GM12878 (cell line): ENCODE data around the gene RSL24D1. TPM values are rescaled to one million over a fixed set of nuclear protein-coding genes. Genes with fewer than 3 reads are reported as not detected.
"Not testable (repeated sequence)": the region's sequence is repeated elsewhere in the genome, so short reads cannot be mapped to it uniquely, and the experiment has no call there.

ENCODE experiments used
- ATAC-seq: fragments of 200-7000 bp; cut with Tn5 transposase; 3 replicates; pipeline ENCODE4 v1.9.1; 2020; ENCODE audit warnings: mild to moderate bottlenecking, moderate library complexity
- BruUV-seq: library from RNA; stranded (reverse); fragments of 400-500 nt; replicated peaks from 2 replicates; lab custom pipeline; 2021; lab: Mats Ljungman, UMichigan
- CTCF ChIA-PET: fragments of 300-600 bp; sonication (Branson Sonifier 250); formaldehyde crosslinking; extraction: SDS; loops from one replicate; lab custom pipeline; 2021; ENCODE audit warnings: inconsistent platforms; lab: Yijun Ruan, JAX
- POLR2A ChIA-PET: fragments of 350-600 bp; formaldehyde crosslinking; extraction: SDS; loops from one replicate; lab custom pipeline; 2021; ENCODE audit warnings: inconsistent platforms; lab: Charles Lee
- RAD21 ChIA-PET: fragments of 300-600 bp; sonication (Branson Sonifier 250); formaldehyde crosslinking; loops from one replicate; lab custom pipeline; 2023; ENCODE audit warnings: antibody characterized with exemption; ENCODE audit not compliant: unreplicated experiment; lab: Charles Lee
- SMC1A ChIA-PET: fragments of 300-600 bp; sonication (Branson Sonifier 250); formaldehyde crosslinking; loops from one replicate; lab custom pipeline; 2023; ENCODE audit not compliant: unreplicated experiment, uncharacterized antibody; lab: Charles Lee
- DNase-seq: peaks from one replicate; pipeline ENCODE4 v3.0.0-alpha.2; 2011; ENCODE audit warnings: low read depth, low spot score
- FAIRE-seq: peaks from 3 replicates; lab custom pipeline; 2011; peaks lifted over from hg19 to GRCh38; lab: Jason Lieb, UNC
- H2AFZ ChIP-seq: 2 replicates; pipeline ENCODE4 v1.6.0; 2011; ENCODE audit warnings: low read depth, low read length, control low read depth; ENCODE audit not compliant: control insufficient read depth
- H3K27ac ChIP-seq: 2 replicates; pipeline ENCODE4 v1.5.1; 2011; ENCODE audit warnings: control low read depth; ENCODE audit not compliant: control insufficient read depth, insufficient read depth
- H3K27me3 ChIP-seq, 2 experiments: replicated peaks in 1 of 2; 2 replicates each; pipeline versions ENCODE4 v1.6.0 to v1.6.1; 2011; ENCODE audit warnings: low read length in 1 of 2; ENCODE audit not compliant: control insufficient read depth in 2 of 2, insufficient read depth in 2 of 2
- H3K36me3 ChIP-seq, 2 experiments: 2 replicates each; pipeline ENCODE4 v1.5.1; 2011; ENCODE audit warnings: low read length in 1 of 2; ENCODE audit not compliant: control insufficient read depth in 2 of 2, insufficient read depth in 2 of 2
- H3K4me1 ChIP-seq: 2 replicates; pipeline ENCODE4 v1.6.1; 2011; ENCODE audit warnings: mild to moderate bottlenecking, low read length, moderate library complexity, mixed read lengths; ENCODE audit not compliant: control insufficient read depth, insufficient read depth
- H3K4me2 ChIP-seq: 2 replicates; pipeline ENCODE4 v1.6.0; 2011; ENCODE audit warnings: control low read depth; ENCODE audit not compliant: control insufficient read depth, insufficient read depth
- H3K4me3 ChIP-seq: fragments of 200-600 bp; sonication (generic); 2 replicates; pipeline ENCODE4 v1.5.1; 2016
- H3K79me2 ChIP-seq: 2 replicates; pipeline ENCODE4 v1.6.0; 2011; ENCODE audit warnings: low read length; ENCODE audit not compliant: control insufficient read depth, insufficient read depth
- H3K9ac ChIP-seq: 2 replicates; pipeline ENCODE4 v1.8.0; 2011; ENCODE audit warnings: low read length, control low read depth, mixed read lengths; ENCODE audit not compliant: control insufficient read depth, insufficient read depth
- H3K9me3 ChIP-seq: replicated peaks from 3 replicates; pipeline ENCODE4 v1.5.1; 2011; ENCODE audit warnings: mild to moderate bottlenecking, low read length; ENCODE audit not compliant: control insufficient read depth, insufficient read depth
- H4K20me1 ChIP-seq: 2 replicates; pipeline ENCODE4 v1.6.0; 2011; ENCODE audit not compliant: control insufficient read depth, insufficient read depth
- CBFB ChIP-seq: IDR thresholded peaks from 2 replicates; pipeline ENCODE4 v1.6.1; 2016; ENCODE audit warnings: antibody characterized with exemption, low read depth
- CHD2 ChIP-seq: IDR thresholded peaks from 2 replicates; pipeline ENCODE4 v1.6.1; 2011; ENCODE audit warnings: low read depth, low read length, improper control_type of control experiment, borderline replicate concordance
- HDGF ChIP-seq: fragments of 450-650 bp; IDR thresholded peaks from 2 replicates; pipeline ENCODE4 v1.6.1; 2016; ENCODE audit warnings: antibody characterized with exemption
- JUNB ChIP-seq: IDR thresholded peaks from 2 replicates; pipeline ENCODE4 v1.6.1; 2016; ENCODE audit warnings: antibody characterized with exemption, mild to moderate bottlenecking
- MEF2B ChIP-seq: fragments of 450-650 bp; IDR thresholded peaks from 2 replicates; pipeline ENCODE4 v1.6.1; 2018; ENCODE audit warnings: mild to moderate bottlenecking, moderate library complexity; ENCODE audit not compliant: partially characterized antibody, poor library complexity, severe bottlenecking
- MTA2 ChIP-seq: fragments of 450-650 bp; IDR thresholded peaks from 2 replicates; pipeline ENCODE4 v1.6.1; 2016; ENCODE audit warnings: low read depth, mild to moderate bottlenecking, moderate library complexity
- MXI1 ChIP-seq: fragments of 150-350 bp; IDR thresholded peaks from 2 replicates; pipeline ENCODE4 v1.6.1; 2011; ENCODE audit warnings: low read depth, mild to moderate bottlenecking, inconsistent platforms, low read length, improper control_type of control experiment
- RAD51 ChIP-seq: fragments of 450-650 bp; IDR thresholded peaks from 2 replicates; pipeline ENCODE4 v1.6.1; 2016; ENCODE audit warnings: moderate library complexity, mild to moderate bottlenecking, inconsistent platforms
- SPI1 ChIP-seq: IDR thresholded peaks from 2 replicates; pipeline ENCODE4 v1.6.1; 2011; ENCODE audit warnings: low read depth, mild to moderate bottlenecking, low read length, moderate library complexity, borderline replicate concordance; ENCODE audit not compliant: insufficient read depth
- SREBF2 ChIP-seq: IDR thresholded peaks from 2 replicates; pipeline ENCODE4 v1.6.1; 2012; ENCODE audit warnings: mild to moderate bottlenecking, low read length
- WGBS: methylation state at CpG from one replicate; pipeline ENCODE4 v1.1.6; 2016; ENCODE audit warnings: low lambda C conversion rate; ENCODE audit not compliant: insufficient replicate concordance, insufficient coverage; ENCODE audit errors: missing lambda C conversion rate; 5-methylcytosine and 5-hydroxymethylcytosine counted together
- in situ Hi-C: fragments of 300-500 bp; cut with MboI; formaldehyde crosslinking; loops from 9 replicates; pipeline ENCODE4 v1.14.3; 2018; ENCODE audit warnings: mixed read lengths
- intact Hi-C: fragments of 100-400 bp; cut with micrococcal nuclease; formaldehyde crosslinking; loops from one replicate; pipeline ENCODE4 v1.14.2; 2022; ENCODE audit not compliant: unreplicated experiment
- polyA plus RNA-seq, 11 experiments: library from polyadenylated mRNA; depleted of rRNA in 4 of 11; unstranded in 6 of 11; stranded (reverse) in 5 of 11; fragments of >200 nt; fragmentation: Nextera tagmentation in 4 of 11; fragmentation: Illumina TruSeq in 1 of 11; extraction: Ambion mirVana in 4 of 11; extraction: Trizol in 1 of 11; gene quantifications; 1 replicate in 1 of 11; 2 replicates in 10 of 11; pipeline versions ENCODE4 v1.2.1 to v1.2.3, GENCODE V29; 2011 to 2016; ENCODE audit warnings: inconsistent platforms in 2 of 11, missing spikeins in 2 of 11, low read depth in 1 of 11
- total RNA-seq, 4 experiments: library from RNA; depleted of rRNA in 3 of 4; stranded (reverse); fragments of >200 nt in 3 of 4; fragmentation: Illumina TruSeq in 1 of 4; extraction: Trizol in 1 of 4; gene quantifications; 2 replicates each; pipeline versions ENCODE4 v1.2.1 to v1.2.3, GENCODE V29; 2013 to 2021
- TF ChIP-seq, protein P1 (sequence below): fragments of 450-650 bp; IDR thresholded peaks from 2 replicates; pipeline ENCODE4 v1.6.1; 2017; ENCODE audit warnings: antibody characterized with exemption, mild to moderate bottlenecking, moderate library complexity

The RSL24D1 gene
- total and polyA plus RNA-seq, 10 of the 15 experiments (the other 5 are each of a cell fraction or from before 2014, with no cell fraction given): 94.9 to 249 (median 121) TPM

- TF ChIP-seq, protein P1, sequence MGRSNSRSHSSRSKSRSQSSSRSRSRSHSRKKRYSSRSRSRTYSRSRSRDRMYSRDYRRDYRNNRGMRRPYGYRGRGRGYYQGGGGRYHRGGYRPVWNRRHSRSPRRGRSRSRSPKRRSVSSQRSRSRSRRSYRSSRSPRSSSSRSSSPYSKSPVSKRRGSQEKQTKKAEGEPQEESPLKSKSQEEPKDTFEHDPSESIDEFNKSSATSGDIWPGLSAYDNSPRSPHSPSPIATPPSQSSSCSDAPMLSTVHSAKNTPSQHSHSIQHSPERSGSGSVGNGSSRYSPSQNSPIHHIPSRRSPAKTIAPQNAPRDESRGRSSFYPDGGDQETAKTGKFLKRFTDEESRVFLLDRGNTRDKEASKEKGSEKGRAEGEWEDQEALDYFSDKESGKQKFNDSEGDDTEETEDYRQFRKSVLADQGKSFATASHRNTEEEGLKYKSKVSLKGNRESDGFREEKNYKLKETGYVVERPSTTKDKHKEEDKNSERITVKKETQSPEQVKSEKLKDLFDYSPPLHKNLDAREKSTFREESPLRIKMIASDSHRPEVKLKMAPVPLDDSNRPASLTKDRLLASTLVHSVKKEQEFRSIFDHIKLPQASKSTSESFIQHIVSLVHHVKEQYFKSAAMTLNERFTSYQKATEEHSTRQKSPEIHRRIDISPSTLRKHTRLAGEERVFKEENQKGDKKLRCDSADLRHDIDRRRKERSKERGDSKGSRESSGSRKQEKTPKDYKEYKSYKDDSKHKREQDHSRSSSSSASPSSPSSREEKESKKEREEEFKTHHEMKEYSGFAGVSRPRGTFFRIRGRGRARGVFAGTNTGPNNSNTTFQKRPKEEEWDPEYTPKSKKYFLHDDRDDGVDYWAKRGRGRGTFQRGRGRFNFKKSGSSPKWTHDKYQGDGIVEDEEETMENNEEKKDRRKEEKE: no peak
- TF ChIP-seq CHD2: no peak
Measured at GRCh38 chr15:55164284-55164683, 32.5 kb downstream of the RSL24D1 start (continued).

GRCh38 chr15:55151631-55152030, 45.1 kb downstream of the RSL24D1 start:
- in situ Hi-C loops: no loop called here
- intact Hi-C loops: no loop called here
- ChIA-PET SMC1A (no interaction called here), CTCF (no interaction called here)
- Histone ChIP-seq H3K4me2 (no peak overlapping the region), H3K27ac (no peak overlapping the region), H3K79me2 (no peaks in the 10 kb centered on the region), H2AFZ (no peak overlapping the region), H3K4me3 (no peak overlapping the region), H3K9ac (no peak overlapping the region), H3K9me3 (no peaks in the 10 kb centered on the region), H3K36me3 (no peaks in the 10 kb centered on the region), H4K20me1 (no peaks in the 10 kb centered on the region)
- WGBS: 3% methylated on average over 3 of the region's 3 CpGs
- ATAC-seq (no peak), DNase-seq (no peak), FAIRE-seq (no peak)
- TF ChIP-seq MEF2B: no peak
- TF ChIP-seq CBFB: no peak
- no peak for TF ChIP-seq JUNB
- TF ChIP-seq HDGF: no peak
- TF ChIP-seq MXI1: no peak
- TF ChIP-seq SREBF2: no peak
- no peak for TF ChIP-seq RAD51
- TF ChIP-seq SPI1: no peak
- no peak for TF ChIP-seq MTA2
- TF ChIP-seq, all 136 proteins: peak for 0
- POLR2A ChIA-PET: no interaction called here
- RAD21 ChIA-PET: no interaction called here
- Histone ChIP-seq H3K27me3 (no peaks in the 10 kb centered on the region), H3K4me1 (no peaks in the 10 kb centered on the region)
- no TSS peak for BruUV-seq

DNA sequence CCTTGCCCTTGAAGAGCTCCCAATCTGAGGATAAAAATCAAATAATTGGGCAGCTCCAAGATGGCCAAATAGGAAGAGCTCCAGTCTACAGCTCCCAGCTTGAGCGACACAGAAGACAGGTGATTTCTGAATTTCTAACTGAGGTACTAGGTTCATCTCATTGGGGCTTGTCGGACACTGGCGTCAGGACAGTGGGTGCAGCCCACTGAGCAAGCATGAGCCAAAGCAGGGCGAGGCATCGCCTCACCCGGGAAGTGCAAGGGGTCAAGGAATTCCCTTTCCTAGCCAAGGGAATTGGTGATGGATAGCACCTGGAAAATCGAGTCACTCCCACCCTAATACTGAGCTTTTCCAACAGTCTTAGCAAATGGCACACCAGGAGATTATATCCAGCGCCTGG, 53.6 kb downstream of the RSL24D1 start:
- FAIRE-seq, DNase-seq, H3K4me3 ChIP-seq, SMC1A ChIA-PET, CTCF ChIA-PET, H2AFZ ChIP-seq, H4K20me1 ChIP-seq, intact Hi-C loops, H3K27ac ChIP-seq, RAD21 ChIA-PET, POLR2A ChIA-PET, in situ Hi-C loops, H3K4me1 ChIP-seq, BruUV-seq, H3K27me3 ChIP-seq, H3K36me3 ChIP-seq, ATAC-seq, H3K9ac ChIP-seq, H3K79me2 ChIP-seq, H3K4me2 ChIP-seq, H3K9me3 ChIP-seq: not testable (repeated sequence)
- WGBS: 43% methylated on average over 8 of the region's 8 CpGs
